ENCODE results near the gene POLR2E. TPM values are rescaled to one million over a fixed set of nuclear protein-coding genes. Genes with fewer than 3 reads are reported as not detected.
A peak's percentile ranks its signal among the peaks of the same experiment; 100 is the strongest.

POLR2E gene
- total and polyA plus RNA-seq, 9 of the 15 experiments (the other 6 are each of a cell fraction or from before 2014, with no cell fraction given), result 3.4 to 413 (median 244) TPM

DNA sequence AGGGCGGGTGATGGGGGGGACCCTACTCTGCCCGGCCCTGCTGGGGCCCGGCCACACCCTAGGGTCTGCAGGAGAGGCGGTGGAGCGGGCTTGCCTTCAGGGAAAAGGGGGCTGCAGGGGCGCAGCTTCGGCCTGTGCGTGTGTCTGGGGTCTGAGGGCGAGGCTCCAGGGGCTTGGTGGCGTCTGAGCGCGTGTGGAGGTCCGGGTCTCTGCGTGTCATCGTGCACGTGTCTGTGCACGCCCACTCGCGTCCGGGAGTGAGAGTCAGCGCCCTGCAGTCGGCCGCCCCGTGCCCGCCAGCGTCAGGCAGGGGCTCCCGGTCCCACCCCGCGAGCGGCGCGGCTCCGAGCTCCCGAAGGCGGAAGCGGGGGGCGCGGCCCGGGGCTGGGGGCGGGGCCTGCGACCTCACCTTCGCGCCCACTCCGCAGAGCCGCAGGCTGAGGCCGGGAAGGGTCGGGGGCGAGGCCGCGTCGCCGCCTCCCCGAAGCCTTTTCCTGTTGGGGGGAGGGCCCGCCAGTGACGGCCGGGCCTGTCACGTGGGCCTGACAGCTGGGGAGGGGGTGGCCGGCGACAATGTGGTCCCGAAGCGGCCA lies 28.3 kb downstream of the POLR2E start, which contains the start of gene ARHGAP45 (continued):
- TF ChIP-seq, protein P1, sequence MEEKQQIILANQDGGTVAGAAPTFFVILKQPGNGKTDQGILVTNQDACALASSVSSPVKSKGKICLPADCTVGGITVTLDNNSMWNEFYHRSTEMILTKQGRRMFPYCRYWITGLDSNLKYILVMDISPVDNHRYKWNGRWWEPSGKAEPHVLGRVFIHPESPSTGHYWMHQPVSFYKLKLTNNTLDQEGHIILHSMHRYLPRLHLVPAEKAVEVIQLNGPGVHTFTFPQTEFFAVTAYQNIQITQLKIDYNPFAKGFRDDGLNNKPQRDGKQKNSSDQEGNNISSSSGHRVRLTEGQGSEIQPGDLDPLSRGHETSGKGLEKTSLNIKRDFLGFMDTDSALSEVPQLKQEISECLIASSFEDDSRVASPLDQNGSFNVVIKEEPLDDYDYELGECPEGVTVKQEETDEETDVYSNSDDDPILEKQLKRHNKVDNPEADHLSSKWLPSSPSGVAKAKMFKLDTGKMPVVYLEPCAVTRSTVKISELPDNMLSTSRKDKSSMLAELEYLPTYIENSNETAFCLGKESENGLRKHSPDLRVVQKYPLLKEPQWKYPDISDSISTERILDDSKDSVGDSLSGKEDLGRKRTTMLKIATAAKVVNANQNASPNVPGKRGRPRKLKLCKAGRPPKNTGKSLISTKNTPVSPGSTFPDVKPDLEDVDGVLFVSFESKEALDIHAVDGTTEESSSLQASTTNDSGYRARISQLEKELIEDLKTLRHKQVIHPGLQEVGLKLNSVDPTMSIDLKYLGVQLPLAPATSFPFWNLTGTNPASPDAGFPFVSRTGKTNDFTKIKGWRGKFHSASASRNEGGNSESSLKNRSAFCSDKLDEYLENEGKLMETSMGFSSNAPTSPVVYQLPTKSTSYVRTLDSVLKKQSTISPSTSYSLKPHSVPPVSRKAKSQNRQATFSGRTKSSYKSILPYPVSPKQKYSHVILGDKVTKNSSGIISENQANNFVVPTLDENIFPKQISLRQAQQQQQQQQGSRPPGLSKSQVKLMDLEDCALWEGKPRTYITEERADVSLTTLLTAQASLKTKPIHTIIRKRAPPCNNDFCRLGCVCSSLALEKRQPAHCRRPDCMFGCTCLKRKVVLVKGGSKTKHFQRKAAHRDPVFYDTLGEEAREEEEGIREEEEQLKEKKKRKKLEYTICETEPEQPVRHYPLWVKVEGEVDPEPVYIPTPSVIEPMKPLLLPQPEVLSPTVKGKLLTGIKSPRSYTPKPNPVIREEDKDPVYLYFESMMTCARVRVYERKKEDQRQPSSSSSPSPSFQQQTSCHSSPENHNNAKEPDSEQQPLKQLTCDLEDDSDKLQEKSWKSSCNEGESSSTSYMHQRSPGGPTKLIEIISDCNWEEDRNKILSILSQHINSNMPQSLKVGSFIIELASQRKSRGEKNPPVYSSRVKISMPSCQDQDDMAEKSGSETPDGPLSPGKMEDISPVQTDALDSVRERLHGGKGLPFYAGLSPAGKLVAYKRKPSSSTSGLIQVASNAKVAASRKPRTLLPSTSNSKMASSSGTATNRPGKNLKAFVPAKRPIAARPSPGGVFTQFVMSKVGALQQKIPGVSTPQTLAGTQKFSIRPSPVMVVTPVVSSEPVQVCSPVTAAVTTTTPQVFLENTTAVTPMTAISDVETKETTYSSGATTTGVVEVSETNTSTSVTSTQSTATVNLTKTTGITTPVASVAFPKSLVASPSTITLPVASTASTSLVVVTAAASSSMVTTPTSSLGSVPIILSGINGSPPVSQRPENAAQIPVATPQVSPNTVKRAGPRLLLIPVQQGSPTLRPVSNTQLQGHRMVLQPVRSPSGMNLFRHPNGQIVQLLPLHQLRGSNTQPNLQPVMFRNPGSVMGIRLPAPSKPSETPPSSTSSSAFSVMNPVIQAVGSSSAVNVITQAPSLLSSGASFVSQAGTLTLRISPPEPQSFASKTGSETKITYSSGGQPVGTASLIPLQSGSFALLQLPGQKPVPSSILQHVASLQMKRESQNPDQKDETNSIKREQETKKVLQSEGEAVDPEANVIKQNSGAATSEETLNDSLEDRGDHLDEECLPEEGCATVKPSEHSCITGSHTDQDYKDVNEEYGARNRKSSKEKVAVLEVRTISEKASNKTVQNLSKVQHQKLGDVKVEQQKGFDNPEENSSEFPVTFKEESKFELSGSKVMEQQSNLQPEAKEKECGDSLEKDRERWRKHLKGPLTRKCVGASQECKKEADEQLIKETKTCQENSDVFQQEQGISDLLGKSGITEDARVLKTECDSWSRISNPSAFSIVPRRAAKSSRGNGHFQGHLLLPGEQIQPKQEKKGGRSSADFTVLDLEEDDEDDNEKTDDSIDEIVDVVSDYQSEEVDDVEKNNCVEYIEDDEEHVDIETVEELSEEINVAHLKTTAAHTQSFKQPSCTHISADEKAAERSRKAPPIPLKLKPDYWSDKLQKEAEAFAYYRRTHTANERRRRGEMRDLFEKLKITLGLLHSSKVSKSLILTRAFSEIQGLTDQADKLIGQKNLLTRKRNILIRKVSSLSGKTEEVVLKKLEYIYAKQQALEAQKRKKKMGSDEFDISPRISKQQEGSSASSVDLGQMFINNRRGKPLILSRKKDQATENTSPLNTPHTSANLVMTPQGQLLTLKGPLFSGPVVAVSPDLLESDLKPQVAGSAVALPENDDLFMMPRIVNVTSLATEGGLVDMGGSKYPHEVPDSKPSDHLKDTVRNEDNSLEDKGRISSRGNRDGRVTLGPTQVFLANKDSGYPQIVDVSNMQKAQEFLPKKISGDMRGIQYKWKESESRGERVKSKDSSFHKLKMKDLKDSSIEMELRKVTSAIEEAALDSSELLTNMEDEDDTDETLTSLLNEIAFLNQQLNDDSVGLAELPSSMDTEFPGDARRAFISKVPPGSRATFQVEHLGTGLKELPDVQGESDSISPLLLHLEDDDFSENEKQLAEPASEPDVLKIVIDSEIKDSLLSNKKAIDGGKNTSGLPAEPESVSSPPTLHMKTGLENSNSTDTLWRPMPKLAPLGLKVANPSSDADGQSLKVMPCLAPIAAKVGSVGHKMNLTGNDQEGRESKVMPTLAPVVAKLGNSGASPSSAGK (IDR thresholded peaks at IDR 0.05), result 0 out of 2 replicates have a peak, but pooled peaks have one; percentile 11
- TF ChIP-seq USF1 (CRISPR knock-in tag; IDR thresholded peaks at IDR 0.05) (peak; percentile 83), ZNF232 (CRISPR knock-in tag; IDR thresholded peaks at IDR 0.05) (no peak), MIER1 (IDR thresholded peaks at IDR 0.05; ENCODE audit: low read depth) (no peak), HES1 (IDR thresholded peaks at IDR 0.05; ENCODE audit: low read depth) (no peak), BHLHE40 (IDR thresholded peaks at IDR 0.05; ENCODE audit: low read length) (peak; percentile 74), ZBTB5 (IDR thresholded peaks at IDR 0.05) (no peak), TGIF2 (CRISPR knock-in tag; IDR thresholded peaks at IDR 0.05) (0 out of 2 replicates have a peak, but pooled peaks have one; percentile 17)
- TF ChIP-seq, protein P2, sequence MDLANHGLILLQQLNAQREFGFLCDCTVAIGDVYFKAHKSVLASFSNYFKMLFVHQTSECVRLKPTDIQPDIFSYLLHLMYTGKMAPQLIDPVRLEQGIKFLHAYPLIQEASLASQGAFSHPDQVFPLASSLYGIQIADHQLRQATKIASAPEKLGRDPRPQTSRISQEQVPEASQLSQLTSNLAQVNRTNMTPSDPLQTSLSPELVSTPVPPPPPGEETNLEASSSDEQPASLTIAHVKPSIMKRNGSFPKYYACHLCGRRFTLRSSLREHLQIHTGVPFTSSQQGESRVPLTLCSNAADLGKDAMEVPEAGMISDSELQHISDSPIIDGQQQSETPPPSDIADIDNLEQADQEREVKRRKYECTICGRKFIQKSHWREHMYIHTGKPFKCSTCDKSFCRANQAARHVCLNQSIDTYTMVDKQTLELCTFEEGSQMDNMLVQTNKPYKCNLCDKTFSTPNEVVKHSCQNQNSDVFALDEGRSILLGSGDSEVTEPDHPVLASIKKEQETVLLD (IDR thresholded peaks at IDR 0.05), result no peak
- TF ChIP-seq, protein P3, sequence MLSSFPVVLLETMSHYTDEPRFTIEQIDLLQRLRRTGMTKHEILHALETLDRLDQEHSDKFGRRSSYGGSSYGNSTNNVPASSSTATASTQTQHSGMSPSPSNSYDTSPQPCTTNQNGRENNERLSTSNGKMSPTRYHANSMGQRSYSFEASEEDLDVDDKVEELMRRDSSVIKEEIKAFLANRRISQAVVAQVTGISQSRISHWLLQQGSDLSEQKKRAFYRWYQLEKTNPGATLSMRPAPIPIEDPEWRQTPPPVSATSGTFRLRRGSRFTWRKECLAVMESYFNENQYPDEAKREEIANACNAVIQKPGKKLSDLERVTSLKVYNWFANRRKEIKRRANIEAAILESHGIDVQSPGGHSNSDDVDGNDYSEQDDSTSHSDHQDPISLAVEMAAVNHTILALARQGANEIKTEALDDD (IDR thresholded peaks at IDR 0.05), result no peak

Measured in K562 (cell line).